ENCODE measurements around the gene SCYL1. TPM values are rescaled to one million over a fixed set of nuclear protein-coding genes. Genes with fewer than 3 reads are reported as not detected.

Gene SCYL1
- total and polyA plus RNA-seq, 7 donors, result 57.3 to 100 (median 67.1) TPM

- Histone ChIP-seq H3K36me3 (peaks cover 15 to 27% (median 17%) of the 10 kb centered on the region in 4 donors), H3K4me1 (peaks cover 0 to 81% (median 68%) of the 10 kb centered on the region in 4 donors), H3K27ac (peak within 1 kb of the TSS; percentile 91 to 98 (median 98)), H3K9me3 (no peaks in the 10 kb centered on the region), H3K27me3 (no peaks in the 10 kb centered on the region), H3K4me3 (peak within 1 kb of the TSS; percentile 68 to 99 (median 87))
- DNase-seq, result peak; percentile 88
- intact Hi-C loops (cut with DNase I), result loop anchor here (2.0 kb wide), 1 partner anchor 17 kb away; no protein-coding TSS in a partner anchor
- TF ChIP-seq POLR2A (IDR thresholded peaks at IDR 0.05), result no peak
- peak; percentile 17 to 69 (median 59) for TF ChIP-seq POLR2AphosphoS5 (IDR thresholded peaks at IDR 0.05)
- WGBS, 2 donors, result 1% methylated on average over 69 of the region's 69 CpGs
Measured at GRCh38 chr11:65575568-65576231, 50.8 kb downstream of the SCYL1 start, which contains the start of gene EHBP1L1. TSS of gene EHBP1L1 (plus strand) at chr11:65576053. CDS start at chr11:65576303, 250 bp downstream.

GRCh38 chr11:65576232-65576866 is 51.5 kb downstream of the SCYL1 start:
- Histone ChIP-seq H3K4me1 (peaks cover 0 to 76% (median 63%) of the 10 kb centered on the region in 4 donors), H3K36me3 (peaks cover 22 to 34% (median 24%) of the 10 kb centered on the region in 4 donors), H3K9me3 (no peaks in the 10 kb centered on the region), H3K27ac (peak overlapping the region; percentile 91 to 98 (median 98)), H3K27me3 (no peaks in the 10 kb centered on the region), H3K4me3 (peak overlapping the region; percentile 68 to 99 (median 87))
- DNase-seq, result peak; percentile 84
- TF ChIP-seq CTCF (IDR thresholded peaks at IDR 0.05) (no peak), POLR2A (IDR thresholded peaks at IDR 0.05) (no peak), EP300 (IDR thresholded peaks at IDR 0.05) (no peak), POLR2AphosphoS5 (IDR thresholded peaks at IDR 0.05) (no peak)
- WGBS, 2 donors, result 6 to 8% methylated on average over 26 of the region's 26 CpGs
- intact Hi-C loops (cut with DNase I), result loop anchor here (2.0 kb wide), 1 partner anchor 16 kb away; no protein-coding TSS in a partner anchor

GRCh38 chr11:65576867-65577755 is 52.2 kb downstream of the SCYL1 start:
- H3K4me3 ChIP-seq, result peak overlapping the region; percentile 68 to 99 (median 87)
- H3K27ac ChIP-seq, result peak overlapping the region; percentile 91 to 98 (median 98)
- peak; percentile 56 to 75 (median 72) for TF ChIP-seq POLR2AphosphoS5 (IDR thresholded peaks at IDR 0.05)
- peak; percentile 26 to 46 for TF ChIP-seq POLR2A (IDR thresholded peaks at IDR 0.05)
- TF ChIP-seq EP300 (IDR thresholded peaks at IDR 0.05), result peak in 1 of 4 donors; percentile 52
- no peak for TF ChIP-seq CTCF (IDR thresholded peaks at IDR 0.05)
- no peaks in the 10 kb centered on the region for H3K27me3 ChIP-seq
- peak; percentile 92 for DNase-seq
- intact Hi-C loops (cut with DNase I), result loop anchor here (2.0 kb wide), 1 partner anchor 16 kb away; no protein-coding TSS in a partner anchor
- 26 to 30% methylated on average over 18 of the region's 18 CpGs for WGBS, 2 donors
- H3K9me3 ChIP-seq, result no peaks in the 10 kb centered on the region
- H3K36me3 ChIP-seq, result peaks cover 29 to 42% (median 31%) of the 10 kb centered on the region in 4 donors
- peaks cover 0 to 70% (median 56%) of the 10 kb centered on the region in 4 donors for H3K4me1 ChIP-seq

GRCh38 chr11:65577756-65578109 is 52.9 kb downstream of the SCYL1 start:
- WGBS, 2 donors, result 59 to 60% methylated on average over 8 of the region's 8 CpGs
- TF ChIP-seq EP300 (IDR thresholded peaks at IDR 0.05), result no peak
- TF ChIP-seq CTCF (IDR thresholded peaks at IDR 0.05), result no peak
- no peak for TF ChIP-seq POLR2A (IDR thresholded peaks at IDR 0.05)
- no peaks in the 10 kb centered on the region for H3K9me3 ChIP-seq
- no peaks in the 10 kb centered on the region for H3K27me3 ChIP-seq
- H3K27ac ChIP-seq, result peak overlapping the region; percentile 91 to 98 (median 98)
- H3K4me3 ChIP-seq, result peak overlapping the region; percentile 68 to 99 (median 87)
- intact Hi-C loops (cut with DNase I), result loop anchor here (2.0 kb wide), 1 partner anchor 15 kb away; no protein-coding TSS in a partner anchor
- H3K4me1 ChIP-seq, result peaks cover 0 to 69% (median 54%) of the 10 kb centered on the region in 4 donors
- peaks cover 34 to 48% (median 36%) of the 10 kb centered on the region in 4 donors for H3K36me3 ChIP-seq
- DNase-seq, result peak; percentile 81
